Measurements from ENCODE around the gene BID.

- TF ChIP-seq CTCF (IDR thresholded peaks at IDR 0.05) (no peak), EZH2 (IDR thresholded peaks at IDR 0.05) (no peak), EZH2phosphoT487 (IDR thresholded peaks at IDR 0.05) (no peak)
These were observed 10.5 kb upstream of the BID start for GRCh38 chr22:17784776-17785175.

Data from neural progenitor cell (in vitro differentiated cells).